ENCODE results near the gene WFDC9.
"Not testable (repeated sequence)": the region's sequence is repeated elsewhere in the genome, so short reads cannot be mapped to it uniquely, and the experiment has no call there.

Gene WFDC9

DNA sequence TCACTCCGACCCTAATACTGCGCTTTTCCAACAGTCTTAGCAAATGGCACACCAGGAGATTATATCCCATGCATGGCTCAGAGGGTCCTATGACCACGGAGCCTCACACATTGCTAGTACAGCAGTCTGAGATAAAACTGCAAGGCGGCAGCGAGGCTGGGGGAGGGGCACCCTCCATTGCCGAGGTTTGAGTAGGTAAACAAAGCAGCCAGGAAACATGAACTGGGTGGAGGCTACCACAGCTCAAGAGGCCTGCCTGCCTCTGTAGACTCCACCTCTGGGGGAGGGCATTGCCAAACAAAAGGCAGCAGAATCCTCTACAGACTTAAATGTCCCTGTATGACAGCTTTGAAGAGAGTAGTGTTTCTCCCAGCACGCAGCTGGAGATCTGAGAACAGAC, 20.6 kb upstream of the WFDC9 start:
- H3K9me3 ChIP-seq (ENCODE audit: control insufficient read depth, insufficient read depth, low read depth, low read length); H3K27ac ChIP-seq (ENCODE audit: extremely low read depth, low read depth, low read length); POLR2A ChIA-PET; H3K4me3 ChIP-seq (ENCODE audit: low read depth, low read length); H3K4me1 ChIP-seq (ENCODE audit: control insufficient read depth, insufficient read depth, low read length); H3K36me3 ChIP-seq (ENCODE audit: control insufficient read depth in 2 of 2, insufficient read depth in 1 of 2, low read length in 2 of 2); CTCF ChIA-PET: not testable (repeated sequence)
- 0 out of 2 replicates have a peak, but pooled peaks have one; percentile 11 for TF ChIP-seq KLF1 (tag by site-specific recombination; IDR thresholded peaks at IDR 0.05)

DNA sequence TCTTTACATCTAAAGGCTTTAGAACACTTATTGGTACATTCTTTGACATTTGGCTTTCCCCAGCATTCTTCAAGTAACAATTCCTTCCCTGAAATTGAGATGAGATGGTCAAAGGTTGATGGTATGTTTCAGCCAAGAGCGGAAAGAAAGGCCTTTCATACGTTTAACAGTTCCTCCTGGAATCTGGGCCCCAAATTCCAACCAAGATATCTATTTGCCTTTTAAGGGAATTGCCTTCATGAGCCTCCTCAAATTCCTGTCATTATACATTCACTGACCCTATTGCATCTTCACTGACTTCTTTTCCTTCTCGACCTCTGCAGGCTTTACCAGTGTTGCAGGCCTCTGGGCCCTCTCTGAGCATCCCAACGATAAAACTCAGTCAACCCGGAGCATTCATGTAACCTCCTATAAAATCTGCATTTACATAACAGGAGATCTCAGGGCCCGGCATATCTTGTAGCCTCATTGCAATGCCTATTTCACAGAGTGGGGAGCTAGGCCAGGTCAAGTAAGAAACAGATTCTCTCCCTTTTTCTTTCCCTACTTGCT, 18.3 kb upstream of the WFDC9 start:
- no peaks in the 10 kb centered on the region for H3K36me3 ChIP-seq (ENCODE audit: control insufficient read depth in 2 of 2, insufficient read depth in 1 of 2, low read length in 2 of 2)
- no peak overlapping the region for H3K4me3 ChIP-seq (ENCODE audit: low read depth, low read length)
- POLR2A ChIA-PET: no interaction called here
- H3K9me3 ChIP-seq (ENCODE audit: control insufficient read depth, insufficient read depth, low read depth, low read length): no peaks in the 10 kb centered on the region
- H3K27ac ChIP-seq (ENCODE audit: extremely low read depth, low read depth, low read length): no peak overlapping the region
- CTCF ChIA-PET: interaction anchor here (0.7 to 1.2 kb wide), 2 partner anchors 56 to 122 kb away, joined by 3 read pairs; no protein-coding TSS in a partner anchor
- TF ChIP-seq, protein P1, sequence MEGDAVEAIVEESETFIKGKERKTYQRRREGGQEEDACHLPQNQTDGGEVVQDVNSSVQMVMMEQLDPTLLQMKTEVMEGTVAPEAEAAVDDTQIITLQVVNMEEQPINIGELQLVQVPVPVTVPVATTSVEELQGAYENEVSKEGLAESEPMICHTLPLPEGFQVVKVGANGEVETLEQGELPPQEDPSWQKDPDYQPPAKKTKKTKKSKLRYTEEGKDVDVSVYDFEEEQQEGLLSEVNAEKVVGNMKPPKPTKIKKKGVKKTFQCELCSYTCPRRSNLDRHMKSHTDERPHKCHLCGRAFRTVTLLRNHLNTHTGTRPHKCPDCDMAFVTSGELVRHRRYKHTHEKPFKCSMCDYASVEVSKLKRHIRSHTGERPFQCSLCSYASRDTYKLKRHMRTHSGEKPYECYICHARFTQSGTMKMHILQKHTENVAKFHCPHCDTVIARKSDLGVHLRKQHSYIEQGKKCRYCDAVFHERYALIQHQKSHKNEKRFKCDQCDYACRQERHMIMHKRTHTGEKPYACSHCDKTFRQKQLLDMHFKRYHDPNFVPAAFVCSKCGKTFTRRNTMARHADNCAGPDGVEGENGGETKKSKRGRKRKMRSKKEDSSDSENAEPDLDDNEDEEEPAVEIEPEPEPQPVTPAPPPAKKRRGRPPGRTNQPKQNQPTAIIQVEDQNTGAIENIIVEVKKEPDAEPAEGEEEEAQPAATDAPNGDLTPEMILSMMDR (tag by site-specific recombination; IDR thresholded peaks at IDR 0.05): no peak
- TF ChIP-seq ZNF248 (tag by site-specific recombination; IDR thresholded peaks at IDR 0.05): no peak
- TF ChIP-seq ZNF157 (tag by site-specific recombination; IDR thresholded peaks at IDR 0.05): no peak
- TF ChIP-seq ZNF132 (tag by site-specific recombination; IDR thresholded peaks at IDR 0.05; ENCODE audit: borderline replicate concordance): no peak
- TF ChIP-seq ZNF211 (tag by site-specific recombination; IDR thresholded peaks at IDR 0.05; ENCODE audit: low read depth): no peak
- no peak for TF ChIP-seq ZXDB (tag by site-specific recombination; IDR thresholded peaks at IDR 0.05)
- H3K4me1 ChIP-seq (ENCODE audit: control insufficient read depth, insufficient read depth, low read length): no peaks in the 10 kb centered on the region

DNA sequence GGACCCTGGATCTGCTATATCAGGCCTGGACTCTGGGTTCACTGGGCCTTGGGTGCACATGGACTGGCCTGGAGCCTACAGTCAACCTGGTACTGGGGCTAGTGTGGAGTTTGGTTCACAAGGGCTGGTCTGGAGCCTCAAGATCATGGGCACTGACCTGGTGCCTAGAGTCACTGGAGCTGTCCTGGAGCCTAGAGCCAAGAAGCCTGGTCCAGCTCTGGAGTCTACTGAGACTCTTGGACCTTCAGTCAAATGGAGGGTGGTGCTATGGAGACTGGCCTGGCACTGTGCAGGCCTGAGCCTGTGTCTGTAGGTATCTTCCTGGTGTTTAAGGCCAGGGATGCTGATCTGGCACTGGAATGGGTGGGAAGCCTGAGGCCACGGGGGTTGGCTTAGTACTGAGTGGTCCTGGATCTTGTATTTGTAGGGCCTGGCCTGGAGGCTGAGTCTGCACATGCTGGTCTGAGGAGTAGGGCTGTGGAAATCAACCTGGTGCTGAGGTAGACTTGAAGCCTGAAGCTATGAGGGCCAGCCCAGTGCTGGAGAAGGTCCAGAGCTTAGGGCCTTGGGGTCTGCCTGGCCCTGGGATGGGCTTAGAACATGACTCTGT, 16.5 kb upstream of the WFDC9 start:
- Histone ChIP-seq H3K4me1 (ENCODE audit: control insufficient read depth, insufficient read depth, low read length) (no peaks in the 10 kb centered on the region), H3K36me3 (ENCODE audit: control insufficient read depth in 2 of 2, insufficient read depth in 1 of 2, low read length in 2 of 2) (no peaks in the 10 kb centered on the region), H3K4me3 (ENCODE audit: low read depth, low read length) (no peak overlapping the region), H3K9me3 (ENCODE audit: control insufficient read depth, insufficient read depth, low read depth, low read length) (no peaks in the 10 kb centered on the region), H3K27ac (ENCODE audit: extremely low read depth, low read depth, low read length) (no peak overlapping the region)
- POLR2A ChIA-PET: no interaction called here
- CTCF ChIA-PET: interaction anchor here (0.6 kb wide), 1 partner anchor 49 kb away, joined by 5 read pairs; no protein-coding TSS in a partner anchor
- TF ChIP-seq ZNF335 (tag by site-specific recombination; conservative IDR thresholded peaks at IDR 0.05) (no peak), ZNF426 (tag by site-specific recombination; IDR thresholded peaks at IDR 0.05) (no peak), ZFP69B (tag by site-specific recombination; IDR thresholded peaks at IDR 0.05) (no peak), MZF1 (tag by site-specific recombination; IDR thresholded peaks at IDR 0.05; ENCODE audit: borderline replicate concordance) (no peak), ZNF114 (tag by site-specific recombination; IDR thresholded peaks at IDR 0.05) (no peak), ZNF302 (tag by site-specific recombination; IDR thresholded peaks at IDR 0.05; ENCODE audit: low read depth) (no peak), ZNF76 (tag by site-specific recombination; IDR thresholded peaks at IDR 0.05; ENCODE audit: borderline replicate concordance, low read depth) (no peak), KLF1 (tag by site-specific recombination; IDR thresholded peaks at IDR 0.05) (no peak), OSR2 (tag by site-specific recombination; IDR thresholded peaks at IDR 0.05) (no peak), MEIS1 (CRISPR knock-in tag; IDR thresholded peaks at IDR 0.05; ENCODE audit: borderline replicate concordance) (no peak), HOXD13 (CRISPR knock-in tag; IDR thresholded peaks at IDR 0.05; ENCODE audit: borderline replicate concordance) (no peak), ZNF354C (tag by site-specific recombination; IDR thresholded peaks at IDR 0.05; ENCODE audit: borderline replicate concordance, low read depth) (no peak), ZNF585B (tag by site-specific recombination; IDR thresholded peaks at IDR 0.05) (no peak)
- TF ChIP-seq, protein P2, sequence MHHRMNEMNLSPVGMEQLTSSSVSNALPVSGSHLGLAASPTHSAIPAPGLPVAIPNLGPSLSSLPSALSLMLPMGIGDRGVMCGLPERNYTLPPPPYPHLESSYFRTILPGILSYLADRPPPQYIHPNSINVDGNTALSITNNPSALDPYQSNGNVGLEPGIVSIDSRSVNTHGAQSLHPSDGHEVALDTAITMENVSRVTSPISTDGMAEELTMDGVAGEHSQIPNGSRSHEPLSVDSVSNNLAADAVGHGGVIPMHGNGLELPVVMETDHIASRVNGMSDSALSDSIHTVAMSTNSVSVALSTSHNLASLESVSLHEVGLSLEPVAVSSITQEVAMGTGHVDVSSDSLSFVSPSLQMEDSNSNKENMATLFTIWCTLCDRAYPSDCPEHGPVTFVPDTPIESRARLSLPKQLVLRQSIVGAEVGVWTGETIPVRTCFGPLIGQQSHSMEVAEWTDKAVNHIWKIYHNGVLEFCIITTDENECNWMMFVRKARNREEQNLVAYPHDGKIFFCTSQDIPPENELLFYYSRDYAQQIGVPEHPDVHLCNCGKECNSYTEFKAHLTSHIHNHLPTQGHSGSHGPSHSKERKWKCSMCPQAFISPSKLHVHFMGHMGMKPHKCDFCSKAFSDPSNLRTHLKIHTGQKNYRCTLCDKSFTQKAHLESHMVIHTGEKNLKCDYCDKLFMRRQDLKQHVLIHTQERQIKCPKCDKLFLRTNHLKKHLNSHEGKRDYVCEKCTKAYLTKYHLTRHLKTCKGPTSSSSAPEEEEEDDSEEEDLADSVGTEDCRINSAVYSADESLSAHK (tag by site-specific recombination; IDR thresholded peaks at IDR 0.05): no peak
- TF ChIP-seq, protein P3, sequence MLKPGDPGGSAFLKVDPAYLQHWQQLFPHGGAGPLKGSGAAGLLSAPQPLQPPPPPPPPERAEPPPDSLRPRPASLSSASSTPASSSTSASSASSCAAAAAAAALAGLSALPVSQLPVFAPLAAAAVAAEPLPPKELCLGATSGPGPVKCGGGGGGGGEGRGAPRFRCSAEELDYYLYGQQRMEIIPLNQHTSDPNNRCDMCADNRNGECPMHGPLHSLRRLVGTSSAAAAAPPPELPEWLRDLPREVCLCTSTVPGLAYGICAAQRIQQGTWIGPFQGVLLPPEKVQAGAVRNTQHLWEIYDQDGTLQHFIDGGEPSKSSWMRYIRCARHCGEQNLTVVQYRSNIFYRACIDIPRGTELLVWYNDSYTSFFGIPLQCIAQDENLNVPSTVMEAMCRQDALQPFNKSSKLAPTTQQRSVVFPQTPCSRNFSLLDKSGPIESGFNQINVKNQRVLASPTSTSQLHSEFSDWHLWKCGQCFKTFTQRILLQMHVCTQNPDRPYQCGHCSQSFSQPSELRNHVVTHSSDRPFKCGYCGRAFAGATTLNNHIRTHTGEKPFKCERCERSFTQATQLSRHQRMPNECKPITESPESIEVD (tag by site-specific recombination; IDR thresholded peaks at IDR 0.05): no peak
- TF ChIP-seq, protein P4, sequence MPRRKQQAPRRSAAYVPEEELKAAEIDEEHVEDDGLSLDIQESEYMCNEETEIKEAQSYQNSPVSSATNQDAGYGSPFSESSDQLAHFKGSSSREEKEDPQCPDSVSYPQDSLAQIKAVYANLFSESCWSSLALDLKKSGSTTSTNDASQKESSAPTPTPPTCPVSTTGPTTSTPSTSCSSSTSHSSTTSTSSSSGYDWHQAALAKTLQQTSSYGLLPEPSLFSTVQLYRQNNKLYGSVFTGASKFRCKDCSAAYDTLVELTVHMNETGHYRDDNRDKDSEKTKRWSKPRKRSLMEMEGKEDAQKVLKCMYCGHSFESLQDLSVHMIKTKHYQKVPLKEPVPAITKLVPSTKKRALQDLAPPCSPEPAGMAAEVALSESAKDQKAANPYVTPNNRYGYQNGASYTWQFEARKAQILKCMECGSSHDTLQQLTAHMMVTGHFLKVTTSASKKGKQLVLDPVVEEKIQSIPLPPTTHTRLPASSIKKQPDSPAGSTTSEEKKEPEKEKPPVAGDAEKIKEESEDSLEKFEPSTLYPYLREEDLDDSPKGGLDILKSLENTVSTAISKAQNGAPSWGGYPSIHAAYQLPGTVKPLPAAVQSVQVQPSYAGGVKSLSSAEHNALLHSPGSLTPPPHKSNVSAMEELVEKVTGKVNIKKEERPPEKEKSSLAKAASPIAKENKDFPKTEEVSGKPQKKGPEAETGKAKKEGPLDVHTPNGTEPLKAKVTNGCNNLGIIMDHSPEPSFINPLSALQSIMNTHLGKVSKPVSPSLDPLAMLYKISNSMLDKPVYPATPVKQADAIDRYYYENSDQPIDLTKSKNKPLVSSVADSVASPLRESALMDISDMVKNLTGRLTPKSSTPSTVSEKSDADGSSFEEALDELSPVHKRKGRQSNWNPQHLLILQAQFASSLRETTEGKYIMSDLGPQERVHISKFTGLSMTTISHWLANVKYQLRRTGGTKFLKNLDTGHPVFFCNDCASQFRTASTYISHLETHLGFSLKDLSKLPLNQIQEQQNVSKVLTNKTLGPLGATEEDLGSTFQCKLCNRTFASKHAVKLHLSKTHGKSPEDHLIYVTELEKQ (tag by site-specific recombination; IDR thresholded peaks at IDR 0.05; ENCODE audit: borderline replicate concordance): no peak
